Kidney (tissue), 14 donors: ENCODE data around the gene ESR2. TPM values are rescaled to one million over a fixed set of nuclear protein-coding genes. Genes with fewer than 3 reads are reported as not detected.

Experiments
- DNase-seq, 5 donors: peaks; one replicate each; pipeline ENCODE4 v3.0.0-alpha.2; 2013 to 2020
- FAIRE-seq: peaks from 2 replicates; lab custom pipeline; 2012; peaks lifted over from hg19 to GRCh38; lab: Jason Lieb, UNC
- H3K27ac ChIP-seq, 2 donors: one replicate each; pipeline ENCODE4 v1.7.0; 2013; ENCODE audit warnings: low read depth in 2 of 2, low read length in 2 of 2, inconsistent platforms in 1 of 2
- H3K27me3 ChIP-seq: one replicate; pipeline ENCODE4 v1.7.1; 2013; ENCODE audit warnings: low read length, inconsistent platforms; ENCODE audit not compliant: control insufficient read depth, insufficient read depth
- H3K36me3 ChIP-seq, 3 donors: one replicate each; pipeline versions ENCODE4 v1.7.0 to v1.7.1; 2013; ENCODE audit warnings: low read length in 3 of 3, control low read depth in 1 of 3, inconsistent platforms in 1 of 3; ENCODE audit not compliant: insufficient read depth in 3 of 3, control insufficient read depth in 2 of 3
- H3K4me1 ChIP-seq, 3 donors: one replicate each; pipeline versions ENCODE4 v1.7.0 to v1.7.1; 2013; ENCODE audit warnings: low read length in 3 of 3, inconsistent platforms in 1 of 3, low read depth in 1 of 3; ENCODE audit not compliant: control insufficient read depth in 2 of 3, insufficient read depth in 2 of 3
- H3K4me3 ChIP-seq, 3 donors: one replicate each; pipeline versions ENCODE4 v1.7.0 to v1.8.1; 2013; ENCODE audit warnings: low read length in 3 of 3, control low read depth in 1 of 3, inconsistent platforms in 1 of 3
- H3K9ac ChIP-seq, 3 donors: one replicate each; pipeline versions ENCODE4 v1.7.0 to v1.7.1; 2013; ENCODE audit warnings: low read length in 3 of 3, control low read depth in 1 of 3, inconsistent platforms in 1 of 3
- H3K9me3 ChIP-seq, 3 donors: one replicate each; pipeline versions ENCODE4 v1.7.0 to v1.7.1; 2013; ENCODE audit warnings: low read length in 3 of 3, control low read depth in 1 of 3, inconsistent platforms in 1 of 3; ENCODE audit not compliant: control insufficient read depth in 2 of 3, insufficient read depth in 1 of 3
- intact Hi-C: fragments of 100-400 bp; cut with DNase I; formaldehyde crosslinking; loops from one replicate; pipeline ENCODE4 v1.11.1; 2022
- polyA plus RNA-seq: library from polyadenylated mRNA; stranded (reverse); fragments of 350-450 nt; fragmentation: Illumina TruSeq; extraction: RNeasy Lipid Tissue Mini Kit (QIAGEN cat#74804); gene quantifications from one replicate; pipeline ENCODE4 v1.2.3, GENCODE V29; 2014; ENCODE audit warnings: low read depth, low replicate concordance; ENCODE audit not compliant: insufficient read depth
- total RNA-seq: library from RNA; stranded (reverse); fragmentation: NEBNext Ultra II Directional; extraction: Animal tissue kit (Norgen Biotek cat#: 25700); gene quantifications from one replicate; pipeline ENCODE4 v1.2.1, GENCODE V29; 2021
- TF ChIP-seq, protein P1 (sequence below): IDR thresholded peaks from 3 replicates; pipeline ENCODE4 v1.5.1; 2012; ENCODE audit warnings: mild to moderate bottlenecking, moderate library complexity, borderline replicate concordance; ENCODE audit not compliant: insufficient read depth; ENCODE audit errors: extremely low read depth
- donor health status: control.
- donor health status: control.
- donor health status: control.
- donor health status: control.
- donor health status: control.
- donor health status: DM: yes; HTN: yes; CAD: no.
- donor health status: Normal renal cell carcinoma (clear cell type).

ESR2 gene
- total and polyA plus RNA-seq, 2 donors from 2014 or later = 2.5 TPM; not detected in 1

DNA sequence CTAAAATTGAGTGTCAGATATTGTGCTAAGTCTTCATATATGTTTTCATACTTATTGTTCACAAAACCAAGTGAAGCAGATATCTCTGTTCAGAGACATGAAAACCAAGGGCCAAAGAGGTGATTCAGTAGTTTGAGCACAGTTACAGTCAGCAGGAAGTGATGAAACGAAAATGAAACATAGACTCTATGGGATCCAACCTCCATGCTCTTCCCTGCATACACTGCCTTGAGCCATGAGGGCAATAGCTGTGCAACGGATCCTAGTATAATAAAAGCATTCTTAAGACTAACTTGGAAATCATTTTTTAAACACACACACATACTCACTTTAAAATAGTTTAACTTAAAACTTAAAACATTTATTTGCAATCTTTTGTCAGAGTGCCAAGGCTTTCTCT, 27.9 kb downstream of the ESR2 start:
- Histone ChIP-seq H3K27me3 (no peaks in the 10 kb centered on the region), H3K9me3 (no peaks in the 10 kb centered on the region), H3K9ac (no peak overlapping the region), H3K27ac (no peak overlapping the region), H3K4me3 (no peak overlapping the region), H3K36me3 (no peaks in the 10 kb centered on the region), H3K4me1 (no peaks in the 10 kb centered on the region)
- FAIRE-seq (no peak), DNase-seq (no peak)
- TF ChIP-seq, protein P1, sequence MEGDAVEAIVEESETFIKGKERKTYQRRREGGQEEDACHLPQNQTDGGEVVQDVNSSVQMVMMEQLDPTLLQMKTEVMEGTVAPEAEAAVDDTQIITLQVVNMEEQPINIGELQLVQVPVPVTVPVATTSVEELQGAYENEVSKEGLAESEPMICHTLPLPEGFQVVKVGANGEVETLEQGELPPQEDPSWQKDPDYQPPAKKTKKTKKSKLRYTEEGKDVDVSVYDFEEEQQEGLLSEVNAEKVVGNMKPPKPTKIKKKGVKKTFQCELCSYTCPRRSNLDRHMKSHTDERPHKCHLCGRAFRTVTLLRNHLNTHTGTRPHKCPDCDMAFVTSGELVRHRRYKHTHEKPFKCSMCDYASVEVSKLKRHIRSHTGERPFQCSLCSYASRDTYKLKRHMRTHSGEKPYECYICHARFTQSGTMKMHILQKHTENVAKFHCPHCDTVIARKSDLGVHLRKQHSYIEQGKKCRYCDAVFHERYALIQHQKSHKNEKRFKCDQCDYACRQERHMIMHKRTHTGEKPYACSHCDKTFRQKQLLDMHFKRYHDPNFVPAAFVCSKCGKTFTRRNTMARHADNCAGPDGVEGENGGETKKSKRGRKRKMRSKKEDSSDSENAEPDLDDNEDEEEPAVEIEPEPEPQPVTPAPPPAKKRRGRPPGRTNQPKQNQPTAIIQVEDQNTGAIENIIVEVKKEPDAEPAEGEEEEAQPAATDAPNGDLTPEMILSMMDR = no peak
- intact Hi-C loops = no loop called here

DNA sequence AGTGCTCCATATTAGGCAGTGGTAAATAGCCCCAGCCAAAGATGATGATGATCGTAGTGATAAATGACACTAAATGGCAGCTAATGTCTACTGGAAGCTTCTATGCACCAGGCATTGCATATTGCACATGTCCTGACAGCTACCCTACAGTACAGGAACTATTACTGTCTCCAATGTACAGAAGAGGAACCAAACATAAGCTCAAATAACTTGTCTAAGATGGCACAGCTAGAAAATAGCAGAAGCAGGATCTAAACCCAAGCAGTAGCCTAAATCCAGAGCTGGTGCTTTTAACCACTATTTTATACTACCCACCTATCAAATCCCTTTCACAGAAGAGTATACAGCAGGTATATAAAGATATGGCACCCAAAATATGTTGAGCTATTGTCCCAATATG, 28.9 kb downstream of the ESR2 start:
- TF ChIP-seq, protein P1 = no peak
- H3K4me1 ChIP-seq = no peaks in the 10 kb centered on the region
- H3K36me3 ChIP-seq = no peaks in the 10 kb centered on the region
- FAIRE-seq = no peak
- no peak overlapping the region for H3K27ac ChIP-seq
- H3K4me3 ChIP-seq = no peak overlapping the region
- intact Hi-C loops = no loop called here
- no peak for DNase-seq
- no peaks in the 10 kb centered on the region for H3K9me3 ChIP-seq
- no peak overlapping the region for H3K9ac ChIP-seq
- H3K27me3 ChIP-seq = no peaks in the 10 kb centered on the region

DNA sequence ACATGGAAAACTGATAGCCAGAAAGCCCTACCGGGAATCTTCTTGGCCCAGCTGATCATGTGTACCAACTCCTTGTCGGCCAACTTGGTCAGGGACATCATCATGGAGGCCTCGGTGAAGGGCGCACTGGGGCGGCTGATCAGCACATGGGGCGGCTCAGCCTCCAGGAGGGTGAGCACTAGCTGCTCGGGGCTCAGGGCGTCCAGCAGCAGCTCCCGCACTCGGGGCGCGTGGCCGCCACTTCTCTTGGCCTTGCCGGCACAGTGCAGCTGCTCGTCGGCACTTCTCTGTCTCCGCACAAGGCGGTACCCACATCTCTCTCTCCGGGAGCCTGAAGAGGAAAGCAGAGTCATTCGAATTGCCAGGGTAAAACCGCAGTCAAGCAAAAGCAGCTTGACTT, 33.8 kb downstream of the ESR2 start:
- Histone ChIP-seq H3K4me1 (no peaks in the 10 kb centered on the region), H3K36me3 (no peaks in the 10 kb centered on the region), H3K9ac (no peak overlapping the region), H3K27ac (no peak overlapping the region), H3K9me3 (no peaks in the 10 kb centered on the region), H3K4me3 (no peak overlapping the region), H3K27me3 (no peaks in the 10 kb centered on the region)
- intact Hi-C loops = no loop called here
- no peak for DNase-seq
- FAIRE-seq = no peak
- TF ChIP-seq, protein P1 = no peak

DNA sequence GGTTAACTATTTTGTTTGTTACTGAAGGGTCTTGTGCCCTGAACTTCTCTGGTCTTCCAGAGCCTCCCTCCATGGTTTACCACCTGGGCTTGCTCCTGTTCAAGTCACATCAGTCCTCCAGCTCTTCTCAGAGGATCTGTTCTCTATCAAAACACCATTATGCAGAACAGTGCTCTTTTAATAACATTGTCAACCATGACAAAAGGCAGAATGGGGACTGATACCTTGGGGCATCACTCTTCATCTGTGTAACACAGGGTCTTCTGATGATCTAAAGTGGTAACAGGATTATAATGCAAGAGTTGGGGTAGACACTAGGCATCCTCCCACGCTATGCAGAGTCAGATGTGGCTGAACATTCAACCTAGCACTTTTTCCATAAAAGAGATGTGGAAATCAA, 38.4 kb downstream of the ESR2 start:
- intact Hi-C loops = no loop called here
- no peak overlapping the region for H3K4me3 ChIP-seq
- H3K27ac ChIP-seq = no peak overlapping the region
- TF ChIP-seq, protein P1 = no peak
- H3K4me1 ChIP-seq = no peaks in the 10 kb centered on the region
- no peaks in the 10 kb centered on the region for H3K9me3 ChIP-seq
- no peak for FAIRE-seq
- no peaks in the 10 kb centered on the region for H3K36me3 ChIP-seq
- DNase-seq = no peak
- H3K9ac ChIP-seq = no peak overlapping the region
- no peaks in the 10 kb centered on the region for H3K27me3 ChIP-seq
